Activated naive CD8-positive, alpha-beta T cell treated with anti-CD3 and anti-CD28 coated beads, Interleukin-2, amount 50 U/mL, for 24 hours (primary cell): ENCODE results near the gene AMBRA1.

Source experiments
- ATAC-seq: fragments of 150-1000 bp; cut with Tn5 transposase; one replicate; pipeline ENCODE4 v1.10.0; 2021
- DNase-seq: peaks from one replicate; pipeline ENCODE4 v3.0.0; 2021
- H3K27ac Mint-ChIP-seq: one replicate; pipeline ENCODE4 v1.8.0; 2021; ENCODE audit warnings: mild to moderate bottlenecking, mixed read lengths
- H3K27me3 Mint-ChIP-seq: one replicate; pipeline ENCODE4 v1.8.0; 2021; ENCODE audit warnings: mixed read lengths
- H3K36me3 Mint-ChIP-seq: one replicate; pipeline ENCODE4 v1.8.0; 2021; ENCODE audit warnings: low read depth, mixed read lengths
- H3K4me1 Mint-ChIP-seq: one replicate; pipeline ENCODE4 v1.8.0; 2021; ENCODE audit warnings: mixed read lengths
- H3K4me3 Mint-ChIP-seq: one replicate; pipeline ENCODE4 v1.8.0; 2021; ENCODE audit warnings: mild to moderate bottlenecking, moderate library complexity, mixed read lengths
- H3K9me3 Mint-ChIP-seq: one replicate; pipeline ENCODE4 v1.8.0; 2021; ENCODE audit warnings: mixed read lengths

Gene AMBRA1

DNA sequence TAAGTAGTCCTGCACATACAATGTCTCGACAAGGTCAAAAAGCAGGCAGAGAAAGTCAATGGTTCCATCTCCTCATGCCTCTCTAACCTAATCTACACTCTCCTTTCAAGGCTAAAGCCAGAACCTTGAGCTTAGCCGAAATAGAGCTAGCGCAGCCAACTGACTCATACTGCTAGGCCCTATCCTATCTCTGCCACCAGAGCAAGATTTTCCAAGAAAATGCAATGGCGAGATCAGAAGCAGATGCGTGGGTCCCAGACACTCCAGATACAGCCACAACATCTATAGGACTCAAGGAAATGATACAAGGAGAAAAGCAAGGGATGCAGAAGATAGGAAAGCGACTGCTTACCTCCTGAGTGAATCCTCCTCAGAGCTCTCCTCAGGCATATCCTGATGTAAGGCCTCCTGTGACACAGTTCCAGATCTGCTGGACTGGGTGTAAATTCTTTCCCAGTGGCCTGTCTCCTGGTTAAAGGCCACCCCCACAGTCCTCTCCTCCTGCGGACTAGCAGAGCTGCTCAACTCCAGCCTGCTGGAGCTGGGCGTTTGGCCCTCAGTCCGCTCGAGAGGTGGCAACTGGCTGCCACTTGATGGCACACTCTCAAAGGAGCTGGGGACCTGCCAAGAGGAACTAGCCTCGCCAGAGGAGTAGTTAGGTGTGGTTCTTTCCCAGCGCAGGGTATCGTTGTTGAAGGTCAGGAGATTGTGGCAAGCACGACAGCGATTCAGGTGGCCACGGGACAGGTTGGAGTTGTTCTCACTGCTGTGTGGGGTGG lies 52.0 kb downstream of the AMBRA1 start:
- no peak overlapping the region for H3K27ac Mint-ChIP-seq
- peaks cover 30% of the 10 kb centered on the region for H3K36me3 Mint-ChIP-seq
- no peak overlapping the region for H3K4me3 Mint-ChIP-seq
- no peak for DNase-seq
- no peaks in the 10 kb centered on the region for H3K9me3 Mint-ChIP-seq
- H3K4me1 Mint-ChIP-seq = peaks cover 5% of the 10 kb centered on the region
- no peak for ATAC-seq
- H3K27me3 Mint-ChIP-seq = no peaks in the 10 kb centered on the region

DNA sequence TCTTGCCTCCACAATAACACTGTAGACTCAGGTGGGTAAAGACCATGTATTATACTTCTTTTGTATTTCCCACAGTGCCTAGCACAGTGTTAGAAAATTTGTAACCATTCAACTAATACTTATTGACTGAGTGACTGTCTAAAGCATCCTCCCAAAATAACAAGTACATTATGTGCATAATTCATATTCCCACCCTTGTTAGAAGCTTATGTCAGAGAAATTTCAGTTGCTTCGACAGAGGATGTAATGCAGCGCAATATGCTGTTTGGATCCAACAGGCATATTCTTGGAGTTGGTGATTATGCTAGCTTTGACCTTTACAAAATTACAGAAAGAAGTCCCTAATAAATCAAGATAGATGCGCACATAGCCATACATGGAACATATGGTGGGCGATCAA lies 53.0 kb downstream of the AMBRA1 start:
- no peaks in the 10 kb centered on the region for H3K27me3 Mint-ChIP-seq
- DNase-seq (no peak), ATAC-seq (no peak)
- H3K9me3 Mint-ChIP-seq = no peaks in the 10 kb centered on the region
- H3K4me3 Mint-ChIP-seq = no peak overlapping the region
- H3K27ac Mint-ChIP-seq = no peak overlapping the region
- H3K36me3 Mint-ChIP-seq = peaks cover 26% of the 10 kb centered on the region
- H3K4me1 Mint-ChIP-seq = peaks cover 5% of the 10 kb centered on the region

DNA sequence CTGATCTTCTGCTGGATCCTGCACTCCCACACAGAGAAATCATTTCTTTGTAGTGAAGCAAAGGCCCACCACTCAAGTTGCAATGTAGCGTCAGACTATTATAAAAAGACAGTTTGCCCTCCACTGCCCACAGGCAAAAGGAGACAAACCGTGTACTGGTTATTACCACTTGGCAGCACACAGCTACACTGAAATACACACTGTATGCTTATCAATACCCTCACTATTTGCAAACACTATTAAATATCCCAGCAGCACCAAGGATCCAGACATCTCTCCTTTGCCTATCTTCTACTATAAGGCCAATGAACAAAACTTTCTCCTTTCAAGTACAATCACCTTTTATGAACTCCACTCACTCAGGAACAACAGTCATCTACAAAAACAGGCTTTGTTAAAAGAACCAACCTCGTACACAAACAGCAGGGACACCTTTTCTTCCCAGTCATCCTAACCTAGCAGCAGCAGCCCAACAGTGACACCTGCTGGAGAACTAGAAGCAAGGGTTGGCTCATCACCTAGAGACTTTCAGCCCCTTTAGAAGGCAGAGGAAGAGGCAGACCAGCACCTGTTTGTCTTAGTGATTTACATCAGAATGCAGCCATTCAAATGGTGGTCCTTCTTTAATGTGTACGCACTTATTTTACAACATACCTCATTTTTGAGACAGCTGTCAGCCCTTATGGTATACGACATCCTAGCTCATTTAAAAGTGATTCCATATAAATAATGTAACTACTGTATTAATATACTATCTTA lies 56.1 kb downstream of the AMBRA1 start:
- Mint-ChIP-seq H3K4me3 (no peak overlapping the region), H3K27ac (no peak overlapping the region), H3K9me3 (no peaks in the 10 kb centered on the region), H3K4me1 (peaks cover 5% of the 10 kb centered on the region), H3K36me3 (peaks cover 15% of the 10 kb centered on the region), H3K27me3 (no peaks in the 10 kb centered on the region)
- peak; percentile 47 for DNase-seq
- ATAC-seq = peak; percentile 80

DNA sequence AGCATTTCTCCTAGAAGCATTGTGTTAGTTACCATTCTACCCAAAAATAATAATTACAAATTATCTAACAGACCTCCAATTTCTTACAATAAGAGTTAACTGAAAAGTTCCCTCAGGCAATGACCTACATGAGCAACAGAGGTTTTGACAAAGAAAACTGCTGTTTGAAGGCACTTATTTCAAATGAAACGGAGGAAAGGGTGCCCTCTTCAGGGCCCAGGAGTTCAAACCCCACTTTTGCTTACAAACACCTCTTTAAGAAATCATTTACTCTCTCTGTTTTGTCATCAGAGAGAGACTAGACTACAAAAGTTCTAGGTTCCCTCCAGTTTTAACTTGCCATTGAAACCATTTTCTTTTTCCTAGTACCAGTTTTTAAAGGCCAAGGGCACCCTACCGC lies 56.7 kb downstream of the AMBRA1 start:
- Mint-ChIP-seq H3K4me3 (no peak overlapping the region), H3K4me1 (peaks cover 5% of the 10 kb centered on the region), H3K27me3 (no peaks in the 10 kb centered on the region), H3K36me3 (peaks cover 11% of the 10 kb centered on the region), H3K27ac (no peak overlapping the region), H3K9me3 (no peaks in the 10 kb centered on the region)
- no peak for DNase-seq
- ATAC-seq = no peak

DNA sequence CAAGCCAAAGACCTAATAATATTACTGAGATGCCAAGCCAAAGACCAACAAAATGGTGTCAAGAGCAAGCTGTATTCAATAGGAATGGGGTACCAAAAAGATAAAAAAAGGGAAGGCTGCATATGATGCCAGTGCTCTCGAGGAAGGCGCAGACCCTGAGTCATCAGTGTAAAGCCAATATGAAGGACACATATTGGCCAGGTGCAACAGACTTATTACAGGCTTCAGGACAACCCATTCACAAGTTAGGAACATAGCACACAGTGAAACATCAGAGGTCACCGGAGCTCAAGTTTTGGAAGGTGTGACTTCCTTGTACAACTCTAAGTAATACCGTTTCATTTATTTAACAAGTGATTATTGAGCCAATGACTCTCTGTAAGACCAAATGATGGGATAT lies 58.1 kb downstream of the AMBRA1 start:
- Mint-ChIP-seq H3K27me3 (no peaks in the 10 kb centered on the region), H3K4me3 (no peak overlapping the region), H3K27ac (no peak overlapping the region), H3K9me3 (no peaks in the 10 kb centered on the region), H3K36me3 (peaks cover 8% of the 10 kb centered on the region), H3K4me1 (peaks cover 5% of the 10 kb centered on the region)
- DNase-seq = no peak
- no peak for ATAC-seq

GRCh38 chr11:46534711-46535110 lies 59.1 kb downstream of the AMBRA1 start:
- Mint-ChIP-seq H3K9me3 (no peaks in the 10 kb centered on the region), H3K4me3 (no peak overlapping the region), H3K27me3 (no peaks in the 10 kb centered on the region), H3K4me1 (peaks cover 7% of the 10 kb centered on the region), H3K36me3 (peaks cover 6% of the 10 kb centered on the region), H3K27ac (no peak overlapping the region)
- no peak for ATAC-seq
- DNase-seq = no peak

- no peak for ATAC-seq
- Mint-ChIP-seq H3K27ac (no peak overlapping the region), H3K36me3 (peaks cover 6% of the 10 kb centered on the region), H3K27me3 (no peaks in the 10 kb centered on the region), H3K4me1 (peaks cover 19% of the 10 kb centered on the region), H3K9me3 (no peaks in the 10 kb centered on the region), H3K4me3 (no peak overlapping the region)
- no peak for DNase-seq
These were observed 60.3 kb downstream of the AMBRA1 start for GRCh38 chr11:46533396-46534100.

DNA sequence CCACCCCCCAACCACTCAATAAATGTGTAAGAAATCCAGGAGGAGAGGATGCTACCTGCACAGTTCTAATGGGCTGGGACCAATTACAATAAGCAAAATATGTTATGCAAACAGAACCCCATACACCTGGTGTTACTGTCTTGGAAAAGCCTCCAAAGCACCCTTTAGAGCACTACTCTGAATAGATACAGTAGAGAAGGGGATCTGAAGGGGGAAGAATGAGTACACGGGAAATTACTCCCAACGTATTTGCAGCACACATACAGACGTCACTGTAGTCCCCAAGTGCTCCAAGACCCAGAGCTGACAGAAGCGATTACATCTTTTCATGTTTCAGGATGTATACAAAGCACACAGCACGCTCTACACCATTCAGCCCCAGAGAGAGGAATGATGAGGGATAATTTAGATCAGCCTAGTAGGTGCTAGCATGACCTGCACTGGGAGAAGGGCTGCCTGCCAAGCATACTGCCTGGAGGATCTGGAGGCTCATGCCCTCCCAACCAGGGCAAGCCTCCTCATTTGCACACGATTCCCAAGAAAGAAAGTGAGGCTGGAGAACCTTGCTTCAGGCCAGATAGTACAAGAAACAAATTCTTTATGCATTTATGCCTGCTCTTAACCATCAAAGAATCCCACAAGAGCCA lies 63.8 kb downstream of the AMBRA1 start:
- Mint-ChIP-seq H3K27me3 (no peaks in the 10 kb centered on the region), H3K4me1 (peaks cover 23% of the 10 kb centered on the region), H3K36me3 (peaks cover 14% of the 10 kb centered on the region), H3K9me3 (no peaks in the 10 kb centered on the region), H3K4me3 (no peak overlapping the region), H3K27ac (no peak overlapping the region)
- DNase-seq (no peak), ATAC-seq (no peak)

- peaks cover 23% of the 10 kb centered on the region for H3K4me1 Mint-ChIP-seq
- no peaks in the 10 kb centered on the region for H3K9me3 Mint-ChIP-seq
- peak overlapping the region; percentile 22 for H3K4me3 Mint-ChIP-seq
- ATAC-seq = peak; percentile 93
- peak overlapping the region; percentile 53 for H3K27ac Mint-ChIP-seq
- no peaks in the 10 kb centered on the region for H3K27me3 Mint-ChIP-seq
- H3K36me3 Mint-ChIP-seq = peaks cover 12% of the 10 kb centered on the region
- peak; percentile 85 for DNase-seq
These were observed 64.5 kb downstream of the AMBRA1 start for GRCh38 chr11:46529095-46529905.

- Mint-ChIP-seq H3K4me1 (peaks cover 23% of the 10 kb centered on the region), H3K9me3 (no peaks in the 10 kb centered on the region), H3K36me3 (peaks cover 12% of the 10 kb centered on the region), H3K27me3 (no peaks in the 10 kb centered on the region), H3K4me3 (peak overlapping the region; percentile 22), H3K27ac (peak overlapping the region; percentile 53)
- ATAC-seq (peak; percentile 47), DNase-seq (no peak)
These were observed 65.3 kb downstream of the AMBRA1 start for GRCh38 chr11:46528445-46529094.

DNA sequence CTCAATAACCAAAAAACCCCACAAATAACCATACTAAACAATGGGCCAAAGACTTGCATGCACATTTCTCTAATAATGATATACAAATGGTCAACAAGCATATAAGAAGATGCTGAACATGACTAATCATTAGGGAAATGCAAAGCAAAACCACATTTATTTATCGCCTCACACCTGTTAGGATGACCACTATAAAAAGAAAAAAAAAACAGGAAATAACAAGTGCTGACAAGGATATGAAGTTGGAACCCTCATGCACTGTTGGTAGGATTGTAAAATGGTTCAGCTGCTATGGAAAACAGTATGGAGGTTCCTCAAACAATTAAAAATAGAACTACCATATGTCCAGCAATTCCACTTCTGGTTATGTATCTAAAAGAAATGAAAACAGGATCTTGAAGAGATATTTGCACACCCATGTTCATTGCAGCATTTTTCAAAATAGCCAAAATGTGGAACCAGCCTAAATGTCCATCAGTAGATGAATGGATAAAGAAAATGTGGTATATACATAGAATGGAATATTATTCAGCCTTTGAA lies 66.2 kb downstream of the AMBRA1 start:
- no peak overlapping the region for H3K4me3 Mint-ChIP-seq

DNA sequence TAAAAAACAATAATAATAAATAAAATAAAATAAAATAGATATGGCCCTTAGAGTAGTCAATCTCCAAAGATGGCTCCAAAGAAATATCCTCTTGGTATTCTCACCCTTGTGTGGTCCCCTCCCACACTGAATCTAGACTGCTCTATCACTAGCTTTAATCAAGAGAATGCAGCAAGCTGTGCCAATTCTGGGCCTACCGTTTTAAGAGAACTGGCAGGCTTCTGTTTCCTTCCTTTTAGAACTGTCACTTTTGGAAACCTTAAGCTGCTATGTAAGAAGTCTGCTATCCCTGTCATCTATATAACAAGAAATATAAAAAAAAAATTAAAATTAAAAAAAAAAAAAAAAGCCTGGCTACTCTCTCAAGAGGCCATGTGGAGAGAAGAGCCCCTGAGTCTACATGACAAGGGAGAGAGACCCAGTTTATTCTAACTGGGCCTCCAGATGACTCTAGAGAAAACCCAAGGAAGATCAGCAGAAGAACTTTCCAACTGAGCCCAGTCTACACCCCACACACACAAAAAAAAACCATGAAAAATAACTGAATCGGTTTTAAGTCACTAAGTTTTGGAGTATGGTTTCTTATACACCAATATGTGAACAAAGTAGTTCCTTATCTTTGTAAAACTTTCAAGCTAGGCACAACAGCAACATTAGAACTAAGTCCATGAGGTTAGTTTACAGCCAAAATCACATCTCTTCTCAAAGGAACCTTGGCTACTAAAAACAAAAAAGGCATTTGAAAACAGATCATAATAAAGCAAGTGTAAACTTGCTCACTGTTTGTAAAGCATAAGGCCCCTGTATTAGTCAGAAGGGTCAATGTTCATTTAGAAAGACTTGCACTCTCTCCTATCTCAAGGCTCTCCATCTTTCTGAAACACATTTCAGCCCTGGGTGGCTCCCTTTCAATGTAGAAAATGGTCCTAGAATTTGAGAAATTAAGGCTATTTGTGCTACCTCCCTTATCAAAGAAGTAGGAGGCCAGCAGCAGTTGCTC lies 67.3 kb downstream of the AMBRA1 start:
- H3K27ac Mint-ChIP-seq = no peak overlapping the region
- H3K36me3 Mint-ChIP-seq = peaks cover 12% of the 10 kb centered on the region
- no peaks in the 10 kb centered on the region for H3K9me3 Mint-ChIP-seq
- no peaks in the 10 kb centered on the region for H3K27me3 Mint-ChIP-seq
- H3K4me1 Mint-ChIP-seq = peaks cover 34% of the 10 kb centered on the region
- no peak for ATAC-seq
- DNase-seq = no peak
- no peak overlapping the region for H3K4me3 Mint-ChIP-seq

More for the DNA sequence above, 66.2 kb downstream of the AMBRA1 start:
- Mint-ChIP-seq H3K9me3 (no peaks in the 10 kb centered on the region), H3K36me3 (peaks cover 12% of the 10 kb centered on the region), H3K27ac (no peak overlapping the region), H3K4me1 (peaks cover 28% of the 10 kb centered on the region), H3K27me3 (no peaks in the 10 kb centered on the region)
- DNase-seq (no peak), ATAC-seq (no peak)
